ENCODE results near the gene TRAPPC1. TPM values are rescaled to one million over a fixed set of nuclear protein-coding genes. Genes with fewer than 3 reads are reported as not detected.

The TRAPPC1 gene
- total and polyA plus RNA-seq, 10 of the 15 experiments (the other 5 are each of a cell fraction or from before 2014, with no cell fraction given) = 31.3 to 306 (median 134) TPM

DNA sequence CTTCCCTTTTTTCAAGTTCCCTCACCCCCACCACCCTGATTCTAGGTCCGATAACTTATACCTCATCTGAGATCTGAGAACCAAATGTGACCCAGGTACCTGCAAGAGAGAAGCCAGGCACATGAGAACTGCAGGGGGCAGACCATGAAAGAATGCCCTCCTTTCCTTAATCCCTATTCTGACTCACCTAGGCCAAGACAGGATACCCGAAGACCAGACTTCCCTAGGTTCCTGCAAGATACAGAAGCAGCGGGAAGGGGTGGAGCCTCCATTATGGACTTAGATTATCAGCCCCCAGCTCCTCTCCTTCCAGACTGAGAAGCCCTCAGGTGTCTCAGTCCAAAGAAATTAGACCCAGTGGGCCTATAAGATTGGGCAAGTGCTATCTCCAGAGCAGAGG lies 4.2 kb downstream of the TRAPPC1 start:
- in situ Hi-C loops (cut with MboI) = no loop called here

More for the DNA sequence above, 4.2 kb downstream of the TRAPPC1 start:
- DNase-seq (ENCODE audit: low read depth, low spot score) = no peak
- Histone ChIP-seq H3K27ac (ENCODE audit: control insufficient read depth, insufficient read depth) (no peak overlapping the region), H3K27me3 (replicated peaks in 1 of 2; ENCODE audit: control insufficient read depth in 2 of 2, insufficient read depth in 2 of 2, low read length in 1 of 2) (no peaks in the 10 kb centered on the region), H3K4me2 (ENCODE audit: control insufficient read depth, insufficient read depth) (no peak overlapping the region), H2AFZ (ENCODE audit: control insufficient read depth, low read depth, low read length) (no peak overlapping the region), H3K36me3 (ENCODE audit: control insufficient read depth in 2 of 2, insufficient read depth in 2 of 2, low read length in 1 of 2) (no peaks in the 10 kb centered on the region; a peak in 1 of 4 replicates), H3K79me2 (ENCODE audit: control insufficient read depth, insufficient read depth, low read length) (peaks cover 19% of the 10 kb centered on the region), H3K4me3 (no peak overlapping the region), H4K20me1 (ENCODE audit: control insufficient read depth, insufficient read depth) (no peaks in the 10 kb centered on the region), H3K4me1 (ENCODE audit: control insufficient read depth, insufficient read depth, low read length) (peaks cover 15% of the 10 kb centered on the region), H3K9me3 (replicated peaks; ENCODE audit: control insufficient read depth, insufficient read depth, low read length) (no peaks in the 10 kb centered on the region), H3K9ac (ENCODE audit: control insufficient read depth, insufficient read depth, low read length) (no peak overlapping the region)
- no TSS peak for BruUV-seq (replicated peaks)
- ATAC-seq = no peak
- ChIA-PET SMC1A (ENCODE audit: uncharacterized antibody, unreplicated experiment) (no interaction called here), CTCF (no interaction called here), RAD21 (ENCODE audit: unreplicated experiment) (interaction anchor here (1.1 kb wide), 1 partner anchor 62 kb away, joined by 3 read pairs; no protein-coding TSS in a partner anchor), POLR2A (no interaction called here)
- intact Hi-C loops (cut with micrococcal nuclease; ENCODE audit: unreplicated experiment) = no loop called here
- FAIRE-seq = no peak
- TF ChIP-seq WRNIP1 (IDR thresholded peaks at IDR 0.05; ENCODE audit: borderline replicate concordance, low read depth, low read length) (no peak), BCL3 (IDR thresholded peaks at IDR 0.05; ENCODE audit: borderline replicate concordance, insufficient read depth, low read depth, low read length, poor library complexity, severe bottlenecking) (no peak), SIX5 (IDR thresholded peaks at IDR 0.05; ENCODE audit: low read depth, low read length, severe bottlenecking) (no peak), SMAD1 (IDR thresholded peaks at IDR 0.05; ENCODE audit: low read depth, partially characterized antibody) (no peak)
- 80% methylated on average over 3 of the region's 3 CpGs for whole genome bisulfite sequencing (ENCODE audit: insufficient coverage, insufficient replicate concordance, low lambda C conversion rate, missing lambda C conversion rate)

All from GM12878 (cell line).